NCI-H2227 (cell line): Measurements from ENCODE around the gene JMJD4.
"Not testable (repeated sequence)": the region's sequence is repeated elsewhere in the genome, so short reads cannot be mapped to it uniquely, and the experiment has no call there.

Experiments used
- DNase-seq: peaks from one replicate; lab custom pipeline; 2025; ENCODE audit not compliant: unreplicated experiment; lab: John Stamatoyannopoulos, UW

The JMJD4 gene

GRCh38 chr1:227733751-227734545 lies 1.2 kb downstream of the JMJD4 start:
- no peak for DNase-seq

- DNase-seq = no peak
These were observed 1.8 kb downstream of the JMJD4 start for GRCh38 chr1:227733309-227733705.

- DNase-seq = no peak
These were observed 2.4 kb downstream of the JMJD4 start for GRCh38 chr1:227732586-227733308.

- DNase-seq = no peak
These were observed 3.2 kb downstream of the JMJD4 start for GRCh38 chr1:227731696-227732585.

GRCh38 chr1:227731241-227731677 lies 3.8 kb downstream of the JMJD4 start:
- DNase-seq = no peak

GRCh38 chr1:227730630-227731151 lies 4.4 kb downstream of the JMJD4 start:
- no peak for DNase-seq

- peak; percentile 62 for DNase-seq
These were observed 5.0 kb downstream of the JMJD4 start for GRCh38 chr1:227729881-227730629.

GRCh38 chr1:227729144-227729880 lies 5.8 kb downstream of the JMJD4 start:
- DNase-seq = no peak

- no peak for DNase-seq
These were observed 6.3 kb downstream of the JMJD4 start for GRCh38 chr1:227728892-227729143.

GRCh38 chr1:227728059-227728891 lies 6.8 kb downstream of the JMJD4 start:
- DNase-seq = peak; percentile 76

GRCh38 chr1:227726924-227727599 lies 8.0 kb downstream of the JMJD4 start:
- no peak for DNase-seq

- no peak for DNase-seq
These were observed 8.8 kb downstream of the JMJD4 start for GRCh38 chr1:227726318-227726717.

- DNase-seq = no peak
These were observed 10.1 kb downstream of the JMJD4 start for GRCh38 chr1:227725046-227725445.

- no peak for DNase-seq
These were observed 11.6 kb downstream of the JMJD4 start for GRCh38 chr1:227723474-227723873.

- no peak for DNase-seq
These were observed 16.2 kb downstream of the JMJD4 start for GRCh38 chr1:227718932-227719331.

- DNase-seq = no peak
These were observed 22.5 kb downstream of the JMJD4 start for GRCh38 chr1:227712648-227713047.

- DNase-seq = not testable (repeated sequence)
These were observed 24.6 kb downstream of the JMJD4 start for GRCh38 chr1:227710474-227710873.

GRCh38 chr1:227709451-227709850 lies 25.7 kb downstream of the JMJD4 start:
- no peak for DNase-seq

GRCh38 chr1:227707846-227708245 lies 27.3 kb downstream of the JMJD4 start:
- no peak for DNase-seq
